ENCODE data around the gene IL9R.
"Not testable (repeated sequence)": the region's sequence is repeated elsewhere in the genome, so short reads cannot be mapped to it uniquely, and the experiment has no call there.

The IL9R gene

GRCh38 chrX:155998116-155998515 is 620 bp downstream of the IL9R start:
- no peaks in the 10 kb centered on the region for H3K4me1 ChIP-seq (ENCODE audit: control insufficient read depth, insufficient read depth, low read length)
- H3K4me3 ChIP-seq (ENCODE audit: low read length in 2 of 2), result no peak overlapping the region
- no peak overlapping the region for H3K27ac ChIP-seq (ENCODE audit: low read length)
- no peaks in the 10 kb centered on the region for H3K9me3 ChIP-seq (ENCODE audit: control insufficient read depth in 2 of 2, low read length in 2 of 2)
- no peaks in the 10 kb centered on the region for H3K36me3 ChIP-seq (ENCODE audit: control insufficient read depth in 2 of 2, insufficient read depth in 2 of 2, low read length in 2 of 2)
- peaks cover 0 to 2% of the 10 kb centered on the region in 2 donors for H3K27me3 ChIP-seq (ENCODE audit: control insufficient read depth in 1 of 2, insufficient read depth in 2 of 2, low read length in 2 of 2)
- no peak overlapping the region for H3K9ac ChIP-seq (ENCODE audit: low read length in 2 of 2)

GRCh38 chrX:155998761-155999510 is 1.4 kb downstream of the IL9R start:
- H3K4me3 ChIP-seq (ENCODE audit: low read length in 2 of 2), result no peak overlapping the region
- H3K4me1 ChIP-seq (ENCODE audit: control insufficient read depth, insufficient read depth, low read length), result no peaks in the 10 kb centered on the region
- H3K27me3 ChIP-seq (ENCODE audit: control insufficient read depth in 1 of 2, insufficient read depth in 2 of 2, low read length in 2 of 2), result peaks cover 0 to 5% of the 10 kb centered on the region in 2 donors
- H3K36me3 ChIP-seq (ENCODE audit: control insufficient read depth in 2 of 2, insufficient read depth in 2 of 2, low read length in 2 of 2), result no peaks in the 10 kb centered on the region
- H3K9ac ChIP-seq (ENCODE audit: low read length in 2 of 2), result no peak overlapping the region
- no peak overlapping the region for H3K27ac ChIP-seq (ENCODE audit: low read length)
- no peaks in the 10 kb centered on the region for H3K9me3 ChIP-seq (ENCODE audit: control insufficient read depth in 2 of 2, low read length in 2 of 2)

- not testable (repeated sequence) for H3K4me3 ChIP-seq (ENCODE audit: low read length in 2 of 2); H3K36me3 ChIP-seq (ENCODE audit: control insufficient read depth in 2 of 2, insufficient read depth in 2 of 2, low read length in 2 of 2); H3K9me3 ChIP-seq (ENCODE audit: control insufficient read depth in 2 of 2, low read length in 2 of 2); H3K9ac ChIP-seq (ENCODE audit: low read length in 2 of 2); H3K27me3 ChIP-seq (ENCODE audit: control insufficient read depth in 1 of 2, insufficient read depth in 2 of 2, low read length in 2 of 2); H3K27ac ChIP-seq (ENCODE audit: low read length); H3K4me1 ChIP-seq (ENCODE audit: control insufficient read depth, insufficient read depth, low read length)
These were observed 2.3 kb downstream of the IL9R start for GRCh38 chrX:155999751-156000150.

DNA sequence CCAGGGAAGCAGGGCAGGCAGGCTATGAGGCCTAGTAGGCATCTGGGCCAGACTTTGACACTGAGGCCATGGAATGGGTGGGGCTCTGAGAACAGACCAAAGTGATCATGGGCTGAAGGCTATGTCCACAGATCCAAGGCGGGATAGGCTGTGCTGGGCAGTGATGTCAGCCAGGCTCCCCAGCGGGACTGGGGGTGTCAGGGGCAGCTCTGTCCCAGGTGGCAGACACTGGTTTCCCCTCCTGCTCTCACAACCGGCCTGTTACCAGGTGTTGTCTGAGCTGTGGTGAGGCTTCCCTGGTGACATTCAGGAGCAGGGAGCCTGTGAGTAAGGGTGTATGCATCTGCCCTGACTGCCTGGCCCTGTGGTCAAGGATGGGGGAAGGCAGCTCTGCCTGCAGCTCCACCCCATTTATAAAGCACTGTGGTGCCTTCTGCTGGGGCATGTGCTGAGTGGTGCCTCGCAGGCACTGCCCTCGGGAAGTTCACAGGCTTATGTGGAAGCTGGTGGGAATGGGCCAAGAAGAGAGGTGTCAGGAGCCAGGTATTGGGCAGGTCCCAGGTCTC is 2.9 kb downstream of the IL9R start:
- no peaks in the 10 kb centered on the region for H3K4me1 ChIP-seq (ENCODE audit: control insufficient read depth, insufficient read depth, low read length)
- H3K27me3 ChIP-seq (ENCODE audit: control insufficient read depth in 1 of 2, insufficient read depth in 2 of 2, low read length in 2 of 2), result peaks cover 0 to 5% of the 10 kb centered on the region in 2 donors
- H3K9me3 ChIP-seq (ENCODE audit: control insufficient read depth in 2 of 2, low read length in 2 of 2), result no peaks in the 10 kb centered on the region
- no peak overlapping the region for H3K4me3 ChIP-seq (ENCODE audit: low read length in 2 of 2)
- H3K36me3 ChIP-seq (ENCODE audit: control insufficient read depth in 2 of 2, insufficient read depth in 2 of 2, low read length in 2 of 2), result no peaks in the 10 kb centered on the region
- H3K9ac ChIP-seq (ENCODE audit: low read length in 2 of 2), result no peak overlapping the region
- no peak overlapping the region for H3K27ac ChIP-seq (ENCODE audit: low read length)

DNA sequence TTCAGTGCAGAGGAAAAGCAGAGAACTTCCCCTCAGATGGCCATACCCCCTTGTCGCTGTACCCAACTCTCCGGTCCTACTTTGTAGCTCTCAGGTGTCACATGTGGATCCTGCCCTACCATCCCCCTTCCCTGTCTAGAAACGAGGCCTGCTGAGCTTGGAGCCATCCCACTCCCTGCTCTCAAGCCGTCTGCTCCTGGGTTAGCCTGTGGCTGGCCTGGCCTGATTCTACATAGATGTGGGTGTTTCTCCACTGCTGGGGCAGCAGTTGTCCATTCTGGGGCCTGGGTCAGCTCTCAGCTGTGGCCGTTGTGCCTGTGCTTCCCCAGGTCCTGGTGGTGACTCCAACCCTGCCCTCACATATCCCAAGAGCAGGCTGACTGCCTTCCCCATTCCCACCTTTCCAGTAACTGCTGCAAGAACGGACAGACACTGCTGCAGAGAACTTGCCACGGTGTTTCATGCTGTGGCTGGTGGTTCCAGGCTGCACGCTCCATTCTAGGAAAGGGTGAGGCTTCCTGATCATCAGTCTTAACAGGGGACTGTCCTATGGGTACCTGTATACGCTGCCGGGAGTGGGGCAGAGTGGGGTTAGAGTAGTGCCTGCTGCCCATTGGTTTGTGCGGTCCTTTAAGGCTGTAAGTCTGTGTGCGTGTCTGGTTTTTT is 3.6 kb downstream of the IL9R start:
- no peaks in the 10 kb centered on the region for H3K9me3 ChIP-seq (ENCODE audit: control insufficient read depth in 2 of 2, low read length in 2 of 2)
- H3K4me1 ChIP-seq (ENCODE audit: control insufficient read depth, insufficient read depth, low read length), result no peaks in the 10 kb centered on the region
- peaks cover 0 to 5% of the 10 kb centered on the region in 2 donors for H3K27me3 ChIP-seq (ENCODE audit: control insufficient read depth in 1 of 2, insufficient read depth in 2 of 2, low read length in 2 of 2)
- no peak overlapping the region for H3K9ac ChIP-seq (ENCODE audit: low read length in 2 of 2)
- H3K27ac ChIP-seq (ENCODE audit: low read length), result no peak overlapping the region
- H3K36me3 ChIP-seq (ENCODE audit: control insufficient read depth in 2 of 2, insufficient read depth in 2 of 2, low read length in 2 of 2), result no peaks in the 10 kb centered on the region
- H3K4me3 ChIP-seq (ENCODE audit: low read length in 2 of 2), result no peak overlapping the region

- H3K9me3 ChIP-seq (ENCODE audit: control insufficient read depth in 2 of 2, low read length in 2 of 2), result no peaks in the 10 kb centered on the region
- H3K27ac ChIP-seq (ENCODE audit: low read length), result no peak overlapping the region
These were observed 4.1 kb downstream of the IL9R start for GRCh38 chrX:156001667-156002021.

DNA sequence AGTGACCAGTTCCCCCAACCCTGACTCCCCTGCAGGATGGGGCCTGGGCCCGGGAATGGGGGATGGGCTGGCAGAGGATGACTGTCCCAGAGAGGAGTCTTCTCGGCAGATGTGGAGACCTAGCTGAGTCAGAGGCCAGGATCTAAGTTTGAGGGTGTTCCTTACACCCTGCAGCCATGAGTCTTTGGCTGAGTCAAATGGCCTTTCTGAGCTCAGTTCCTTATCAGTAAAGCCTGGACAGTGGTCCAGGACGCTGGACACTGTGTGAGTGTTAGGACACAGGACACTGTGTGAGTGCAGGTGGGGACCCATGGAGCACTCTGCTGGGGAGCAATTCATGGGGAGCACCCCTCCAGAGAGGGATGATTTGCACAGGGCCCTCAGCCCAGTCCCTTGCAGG is 5.0 kb downstream of the IL9R start:
- no peaks in the 10 kb centered on the region for H3K4me1 ChIP-seq (ENCODE audit: control insufficient read depth, insufficient read depth, low read length)
- H3K27ac ChIP-seq (ENCODE audit: low read length), result no peak overlapping the region
- H3K27me3 ChIP-seq (ENCODE audit: control insufficient read depth in 1 of 2, insufficient read depth in 2 of 2, low read length in 2 of 2), result peaks cover 0 to 5% of the 10 kb centered on the region in 2 donors
- H3K9ac ChIP-seq (ENCODE audit: low read length in 2 of 2), result no peak overlapping the region
- H3K9me3 ChIP-seq (ENCODE audit: control insufficient read depth in 2 of 2, low read length in 2 of 2), result no peaks in the 10 kb centered on the region
- H3K4me3 ChIP-seq (ENCODE audit: low read length in 2 of 2), result no peak overlapping the region
- H3K36me3 ChIP-seq (ENCODE audit: control insufficient read depth in 2 of 2, insufficient read depth in 2 of 2, low read length in 2 of 2), result no peaks in the 10 kb centered on the region

More at GRCh38 chrX:156001667-156002021, 4.1 kb downstream of the IL9R start:
- no peaks in the 10 kb centered on the region for H3K4me1 ChIP-seq (ENCODE audit: control insufficient read depth, insufficient read depth, low read length)
- H3K27me3 ChIP-seq (ENCODE audit: control insufficient read depth in 1 of 2, insufficient read depth in 2 of 2, low read length in 2 of 2), result peaks cover 0 to 5% of the 10 kb centered on the region in 2 donors
- no peaks in the 10 kb centered on the region for H3K36me3 ChIP-seq (ENCODE audit: control insufficient read depth in 2 of 2, insufficient read depth in 2 of 2, low read length in 2 of 2)
- no peak overlapping the region for H3K4me3 ChIP-seq (ENCODE audit: low read length in 2 of 2)
- no peak overlapping the region for H3K9ac ChIP-seq (ENCODE audit: low read length in 2 of 2)

GRCh38 chrX:156003486-156004185 is 6.1 kb downstream of the IL9R start:
- Histone ChIP-seq H3K4me3 (ENCODE audit: low read length in 2 of 2) (no peak overlapping the region), H3K36me3 (ENCODE audit: control insufficient read depth in 2 of 2, insufficient read depth in 2 of 2, low read length in 2 of 2) (no peaks in the 10 kb centered on the region), H3K27me3 (ENCODE audit: control insufficient read depth in 1 of 2, insufficient read depth in 2 of 2, low read length in 2 of 2) (peaks cover 0 to 5% of the 10 kb centered on the region in 2 donors), H3K9me3 (ENCODE audit: control insufficient read depth in 2 of 2, low read length in 2 of 2) (no peaks in the 10 kb centered on the region), H3K4me1 (ENCODE audit: control insufficient read depth, insufficient read depth, low read length) (no peaks in the 10 kb centered on the region), H3K9ac (ENCODE audit: low read length in 2 of 2) (no peak overlapping the region), H3K27ac (ENCODE audit: low read length) (no peak overlapping the region)

DNA sequence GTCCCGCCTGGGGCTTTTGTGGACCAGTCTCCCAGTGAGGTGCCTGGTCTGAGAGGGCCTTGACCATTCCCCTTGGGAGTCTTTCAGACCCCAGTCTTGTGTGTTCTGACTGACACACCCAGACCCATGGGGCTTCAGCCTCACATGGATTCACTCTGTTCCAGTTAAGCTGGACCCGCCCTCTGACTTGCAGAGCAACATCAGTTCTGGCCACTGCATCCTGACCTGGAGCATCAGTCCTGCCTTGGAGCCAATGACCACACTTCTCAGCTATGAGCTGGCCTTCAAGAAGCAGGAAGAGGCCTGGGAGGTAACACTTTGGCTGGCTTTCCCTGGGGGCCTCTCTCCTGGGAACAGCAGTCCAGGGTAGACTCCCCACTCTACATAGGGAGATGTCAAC is 6.8 kb downstream of the IL9R start:
- peaks cover 0 to 3% of the 10 kb centered on the region in 2 donors for H3K27me3 ChIP-seq (ENCODE audit: control insufficient read depth in 1 of 2, insufficient read depth in 2 of 2, low read length in 2 of 2)
- no peaks in the 10 kb centered on the region for H3K9me3 ChIP-seq (ENCODE audit: control insufficient read depth in 2 of 2, low read length in 2 of 2)
- no peaks in the 10 kb centered on the region for H3K4me1 ChIP-seq (ENCODE audit: control insufficient read depth, insufficient read depth, low read length)
- no peak overlapping the region for H3K9ac ChIP-seq (ENCODE audit: low read length in 2 of 2)
- H3K4me3 ChIP-seq (ENCODE audit: low read length in 2 of 2), result no peak overlapping the region
- no peak overlapping the region for H3K27ac ChIP-seq (ENCODE audit: low read length)
- no peaks in the 10 kb centered on the region for H3K36me3 ChIP-seq (ENCODE audit: control insufficient read depth in 2 of 2, insufficient read depth in 2 of 2, low read length in 2 of 2)

DNA sequence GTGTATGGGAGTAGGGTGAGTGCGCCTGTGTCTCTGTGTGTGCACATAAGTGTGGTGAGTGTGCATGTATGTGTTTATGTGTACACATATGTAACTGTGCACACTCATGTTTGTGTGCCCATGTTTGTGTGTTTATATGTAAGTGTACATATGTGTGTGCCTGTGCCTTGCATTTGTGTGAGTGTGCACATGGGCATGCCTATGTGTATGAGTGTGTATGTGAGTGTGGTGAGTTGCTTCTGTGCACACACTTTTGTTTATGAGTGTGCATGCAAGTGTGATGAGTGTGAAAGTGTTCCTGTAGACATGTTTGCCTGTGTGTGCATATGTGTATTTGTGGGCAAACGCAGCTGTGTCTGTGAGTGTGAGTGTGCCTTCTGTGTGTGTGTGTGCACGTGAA is 7.2 kb downstream of the IL9R start:
- no peaks in the 10 kb centered on the region for H3K9me3 ChIP-seq (ENCODE audit: control insufficient read depth in 2 of 2, low read length in 2 of 2)
- H3K27me3 ChIP-seq (ENCODE audit: control insufficient read depth in 1 of 2, insufficient read depth in 2 of 2, low read length in 2 of 2), result peaks cover 0 to 3% of the 10 kb centered on the region in 2 donors
- H3K36me3 ChIP-seq (ENCODE audit: control insufficient read depth in 2 of 2, insufficient read depth in 2 of 2, low read length in 2 of 2), result no peaks in the 10 kb centered on the region
- H3K27ac ChIP-seq (ENCODE audit: low read length), result no peak overlapping the region
- no peaks in the 10 kb centered on the region for H3K4me1 ChIP-seq (ENCODE audit: control insufficient read depth, insufficient read depth, low read length)
- H3K4me3 ChIP-seq (ENCODE audit: low read length in 2 of 2), result no peak overlapping the region
- no peak overlapping the region for H3K9ac ChIP-seq (ENCODE audit: low read length in 2 of 2)

All from stomach smooth muscle (tissue), 2 donors.